ENCODE measurements around the gene PDGFRB. TPM values are rescaled to one million over a fixed set of nuclear protein-coding genes. Genes with fewer than 3 reads are reported as not detected.

The PDGFRB gene
- total and polyA plus RNA-seq, 2 of the 4 experiments (the other 2 are of a cell fraction): 108 to 124 TPM

DNA sequence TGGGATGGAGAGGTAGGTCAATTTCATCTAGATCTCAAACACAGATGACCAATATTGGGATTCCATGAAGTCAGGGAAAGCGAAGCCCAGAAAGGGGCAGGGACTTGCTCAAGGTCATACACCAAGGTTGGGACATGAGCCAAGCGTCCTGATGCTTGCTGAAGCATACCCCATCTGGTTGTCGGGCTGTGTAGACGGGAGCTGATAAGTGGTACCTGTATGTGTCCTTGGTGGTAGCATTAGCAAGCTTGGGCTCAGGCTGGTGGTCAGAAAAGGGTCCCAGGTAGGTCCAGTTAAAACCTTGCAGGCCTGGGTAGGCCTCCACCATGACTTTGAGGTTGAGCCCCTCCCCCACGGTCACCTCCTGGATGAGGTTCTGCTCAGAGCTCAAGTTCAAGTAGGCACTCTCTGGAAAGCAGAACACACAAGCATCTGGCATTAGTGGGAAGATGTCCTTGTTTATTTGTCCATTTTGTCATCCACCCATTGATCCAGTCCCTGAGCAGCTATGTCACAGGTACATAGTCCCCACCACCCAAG lies 82.5 kb downstream of the PDGFRB start:
- no peak overlapping the region for H2BK20ac ChIP-seq (ENCODE audit: low read depth, low read length)

More for the DNA sequence above, 82.5 kb downstream of the PDGFRB start:
- Histone ChIP-seq H3K4me2 (ENCODE audit: low read depth, low read length) (no peak overlapping the region), H2BK15ac (ENCODE audit: low read depth, low read length) (no peak overlapping the region), H4K5ac (ENCODE audit: low read depth, low read length) (no peak overlapping the region), H3K4me1 (ENCODE audit: control insufficient read depth, insufficient read depth, low read length) (peaks cover 3% of the 10 kb centered on the region; the same call in 1 of the 2 replicates), H4K8ac (ENCODE audit: low read depth in 2 of 2, low read length in 2 of 2) (no peak overlapping the region), H3K23ac (ENCODE audit: low read depth, low read length) (no peak overlapping the region; the same call in 1 of the 2 replicates), H4K20me1 (ENCODE audit: insufficient read depth, low read length) (no peaks in the 10 kb centered on the region), H3K36me3 (ENCODE audit: control insufficient read depth, insufficient read depth, low read length) (no peaks in the 10 kb centered on the region), H3K4me3 (ENCODE audit: insufficient read depth, low read depth, low read length) (no peak overlapping the region), H3K9me1 (ENCODE audit: insufficient read depth, low read length) (peaks cover 1% of the 10 kb centered on the region; the same call in 1 of the 2 replicates), H2BK120ac (ENCODE audit: low read depth, low read length) (no peak overlapping the region), H2BK5ac (ENCODE audit: low read depth, low read length, poor library complexity, severe bottlenecking) (no peak overlapping the region), H3K18ac (ENCODE audit: low read depth, low read length) (no peak overlapping the region), H3K27me3 (ENCODE audit: control insufficient read depth, insufficient read depth, low read length) (peaks cover 29% of the 10 kb centered on the region), H3K79me1 (ENCODE audit: low read depth in 1 of 2, low read length in 2 of 2) (no peaks in the 10 kb centered on the region), H2AK9ac (replicated peaks; ENCODE audit: low read depth, low read length, poor library complexity) (no peak overlapping the region), H3K4ac (ENCODE audit: low read depth, low read length) (no peak overlapping the region), H3K56ac (ENCODE audit: extremely low read depth, insufficient read depth, low read length) (no peak overlapping the region), H2AK5ac (ENCODE audit: low read depth, low read length) (no peak overlapping the region), H4K91ac (ENCODE audit: insufficient read depth, low read depth, low read length) (no peak overlapping the region), H3K9me3 (ENCODE audit: control insufficient read depth, insufficient read depth, low read length) (peaks cover 9% of the 10 kb centered on the region), H3K14ac (replicated peaks; ENCODE audit: low read depth, low read length) (no peak overlapping the region), H2AFZ (replicated peaks; ENCODE audit: low read length, poor library complexity) (no peak overlapping the region), H3K9ac (ENCODE audit: low read depth, low read length) (no peak overlapping the region), H3K27ac (ENCODE audit: insufficient read depth, low read length) (no peak overlapping the region)
- in situ Hi-C loops (cut with MboI; ENCODE audit: low sequenced_read_pairs): no loop called here
- CTCF ChIA-PET: no interaction called here
- POLR2A ChIA-PET (ENCODE audit: unreplicated experiment): no interaction called here
- ATAC-seq (ENCODE audit: low read depth): no peak
- no TSS peak for BruUV-seq (replicated peaks)
- TF ChIP-seq RAD21 (IDR thresholded peaks at IDR 0.05; ENCODE audit: low read length): no peak
- no peak for TF ChIP-seq CEBPB (IDR thresholded peaks at IDR 0.05; ENCODE audit: low read depth, low read length)
- no peak for TF ChIP-seq MXI1 (IDR thresholded peaks at IDR 0.05; ENCODE audit: borderline replicate concordance, low read depth, low read length)
- intact Hi-C loops (cut with micrococcal nuclease): no loop called here
- dilution Hi-C loops (cut with HindIII; ENCODE audit: low sequenced_read_pairs, unreplicated experiment): no loop called here
- WGBS, 2 experiments (ENCODE audit: extremely low coverage in 2 of 2, insufficient read length in 1 of 2): 87% methylated on average over 3 of the region's 5 CpGs; no CpG with 5 or more reads in 1 of the 2 experiments
- no peak for DNase-seq
